HepG2 (cell line): Measurements from ENCODE around the gene CHKB. TPM values are rescaled to one million over a fixed set of nuclear protein-coding genes. Genes with fewer than 3 reads are reported as not detected.

ENCODE experiments used
- AHR ChIP-seq: IDR thresholded peaks from 2 replicates; pipeline ENCODE4 v1.6.1; 2018; ENCODE audit warnings: missing genetic modification reagents, missing compliant biosample characterization
- CAMTA2 ChIP-seq: sonication (generic); formaldehyde crosslinking; IDR thresholded peaks from 2 replicates; pipeline ENCODE4 v1.4.0; 2020; ENCODE audit warnings: mild to moderate bottlenecking, missing genetic modification reagents, borderline replicate concordance
- CHCHD3 ChIP-seq: sonication (generic); formaldehyde crosslinking; IDR thresholded peaks from 2 replicates; pipeline ENCODE4 v1.8.0; 2022; ENCODE audit warnings: mild to moderate bottlenecking, missing genetic modification reagents, moderate library complexity
- CHD4 ChIP-seq: fragments of 200-600 bp; sonication (generic); IDR thresholded peaks from 2 replicates; pipeline ENCODE4 v1.7.0; 2017; ENCODE audit warnings: mild to moderate bottlenecking, low read length, borderline replicate concordance
- EEA1 ChIP-seq: sonication (generic); formaldehyde crosslinking; IDR thresholded peaks from 2 replicates; pipeline ENCODE4 v1.5.1; 2020; ENCODE audit warnings: mild to moderate bottlenecking, missing genetic modification reagents, borderline replicate concordance
- HIVEP1 ChIP-seq: sonication (generic); formaldehyde crosslinking; IDR thresholded peaks from 2 replicates; pipeline ENCODE4 v1.4.0; 2020; ENCODE audit warnings: mild to moderate bottlenecking, missing genetic modification reagents
- MED8 ChIP-seq: sonication (generic); formaldehyde crosslinking; IDR thresholded peaks from 2 replicates; pipeline ENCODE4 v1.8.1; 2023; ENCODE audit warnings: mild to moderate bottlenecking, missing genetic modification reagents; ENCODE audit not compliant: insufficient replicate concordance
- MTA1 ChIP-seq: sonication (generic); formaldehyde crosslinking; IDR thresholded peaks from 2 replicates; pipeline ENCODE4 v1.4.0; 2020; ENCODE audit warnings: missing genetic modification reagents, mild to moderate bottlenecking, borderline replicate concordance
- NR2C2 ChIP-seq: sonication (generic); formaldehyde crosslinking; IDR thresholded peaks from 2 replicates; pipeline ENCODE4 v1.4.0; 2020; ENCODE audit warnings: missing genetic modification reagents, mild to moderate bottlenecking, moderate library complexity, borderline replicate concordance
- RFXAP ChIP-seq: sonication (generic); formaldehyde crosslinking; IDR thresholded peaks from 2 replicates; pipeline ENCODE4 v1.4.0; 2020; ENCODE audit warnings: missing genetic modification reagents, borderline replicate concordance
- SKI ChIP-seq: fragments of 450-650 bp; IDR thresholded peaks from one replicate; pipeline ENCODE4 v1.6.1; 2018; ENCODE audit warnings: mild to moderate bottlenecking; ENCODE audit not compliant: partially characterized antibody
- SMARCC2 ChIP-seq: fragments of 450-650 bp; IDR thresholded peaks from 2 replicates; pipeline ENCODE4 v1.6.1; 2017; ENCODE audit warnings: antibody characterized with exemption, mild to moderate bottlenecking
- SNAPC5 ChIP-seq: sonication (generic); formaldehyde crosslinking; IDR thresholded peaks from 2 replicates; pipeline ENCODE4 v1.8.1; 2023; ENCODE audit warnings: mild to moderate bottlenecking, missing genetic modification reagents, borderline replicate concordance
- TARDBP ChIP-seq: sonication (generic); formaldehyde crosslinking; IDR thresholded peaks from 2 replicates; pipeline ENCODE4 v1.8.0; 2022; ENCODE audit warnings: mild to moderate bottlenecking, missing genetic modification reagents
- YEATS4 ChIP-seq: sonication (generic); formaldehyde crosslinking; IDR thresholded peaks from 2 replicates; pipeline ENCODE4 v1.4.0; 2020; ENCODE audit warnings: missing genetic modification reagents, borderline replicate concordance
- ZBTB25 ChIP-seq: IDR thresholded peaks from 2 replicates; pipeline ENCODE4 v1.6.1; 2018; ENCODE audit warnings: missing genetic modification reagents
- ZBTB4 ChIP-seq: sonication (generic); formaldehyde crosslinking; IDR thresholded peaks from 2 replicates; pipeline ENCODE4 v1.4.0; 2020; ENCODE audit warnings: missing genetic modification reagents, mild to moderate bottlenecking, borderline replicate concordance
- ZNF101 ChIP-seq: sonication (generic); formaldehyde crosslinking; IDR thresholded peaks from 2 replicates; pipeline ENCODE4 v1.4.0; 2020; ENCODE audit warnings: mild to moderate bottlenecking, low read depth, missing genetic modification reagents, borderline replicate concordance
- ZNF180 ChIP-seq: sonication (generic); formaldehyde crosslinking; IDR thresholded peaks from 2 replicates; pipeline ENCODE4 v1.4.0; 2020; ENCODE audit warnings: low read depth, missing genetic modification reagents, borderline replicate concordance
- ZNF225 ChIP-seq: sonication (generic); formaldehyde crosslinking; IDR thresholded peaks from 2 replicates; pipeline ENCODE4 v1.4.0; 2020; ENCODE audit warnings: mild to moderate bottlenecking, missing genetic modification reagents
- ZNF737 ChIP-seq: sonication (generic); formaldehyde crosslinking; IDR thresholded peaks from 2 replicates; pipeline ENCODE4 v1.5.0; 2020; ENCODE audit warnings: missing genetic modification reagents, mild to moderate bottlenecking, borderline replicate concordance
- ZNF761 ChIP-seq: sonication (generic); formaldehyde crosslinking; conservative IDR thresholded peaks from 2 replicates; pipeline ENCODE4 v1.4.0; 2020; ENCODE audit warnings: mild to moderate bottlenecking, missing genetic modification reagents
- polyA plus RNA-seq, 8 experiments: library from polyadenylated mRNA; depleted of rRNA in 3 of 8; stranded (reverse) in 7 of 8; unstranded in 1 of 8; fragments of >200 nt; fragmentation: Illumina TruSeq in 4 of 8; extraction: Trizol in 4 of 8; gene quantifications; 2 replicates each; pipeline versions ENCODE4 v1.2.1 to v1.2.3, GENCODE V29; 2011 to 2016; ENCODE audit warnings: low read depth in 4 of 8, missing spikeins in 1 of 8, mixed read lengths in 1 of 8; ENCODE audit not compliant: insufficient read depth in 1 of 8
- total RNA-seq, 5 experiments: library from RNA; depleted of rRNA; stranded (reverse); fragments of >200 nt; fragmentation: Illumina TruSeq; extraction: Trizol; gene quantifications; 2 replicates each; pipeline ENCODE4 v1.2.3, GENCODE V29; 2016; ENCODE audit warnings: low read depth in 1 of 5
- TF ChIP-seq, protein P1 (sequence below): IDR thresholded peaks from 2 replicates; pipeline ENCODE4 v1.6.1; 2016; ENCODE audit warnings: missing compliant biosample characterization, missing genetic modification reagents, borderline replicate concordance
- TF ChIP-seq, protein P2 (sequence below): sonication (generic); formaldehyde crosslinking; IDR thresholded peaks from 2 replicates; pipeline ENCODE4 v1.4.0; 2020; ENCODE audit warnings: mild to moderate bottlenecking, missing genetic modification reagents

Gene CHKB
- total and polyA plus RNA-seq, 2 of the 13 experiments (the other 11 are each of a cell fraction or from before 2014, with no cell fraction given): 24.5 to 42.7 TPM

GRCh38 chr22:50613291-50613981 is 30.8 kb upstream of the CHKB start (continued):
- TF ChIP-seq, protein P1, sequence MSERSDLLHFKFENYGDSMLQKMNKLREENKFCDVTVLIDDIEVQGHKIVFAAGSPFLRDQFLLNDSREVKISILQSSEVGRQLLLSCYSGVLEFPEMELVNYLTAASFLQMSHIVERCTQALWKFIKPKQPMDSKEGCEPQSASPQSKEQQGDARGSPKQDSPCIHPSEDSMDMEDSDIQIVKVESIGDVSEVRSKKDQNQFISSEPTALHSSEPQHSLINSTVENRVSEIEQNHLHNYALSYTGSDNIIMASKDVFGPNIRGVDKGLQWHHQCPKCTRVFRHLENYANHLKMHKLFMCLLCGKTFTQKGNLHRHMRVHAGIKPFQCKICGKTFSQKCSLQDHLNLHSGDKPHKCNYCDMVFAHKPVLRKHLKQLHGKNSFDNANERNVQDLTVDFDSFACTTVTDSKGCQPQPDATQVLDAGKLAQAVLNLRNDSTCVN: no peak
- TF ChIP-seq ZBTB25 (CRISPR knock-in tag) (no peak), RFXAP (CRISPR knock-in tag) (no peak), EEA1 (no peak), ZNF101 (CRISPR knock-in tag) (no peak), NR2C2 (CRISPR knock-in tag) (peak; percentile 31; the same call in 1 of the 2 replicates), MTA1 (0 out of 2 replicates have a peak, but pooled peaks have one; percentile 43), CHCHD3 (CRISPR knock-in tag) (no peak), ZNF737 (CRISPR knock-in tag) (no peak), SKI (no peak), ZNF225 (CRISPR knock-in tag) (no peak), ZBTB4 (no peak), SMARCC2 (no peak), CHD4 (no peak), MED8 (no peak), ZNF761 (no peak), CAMTA2 (no peak), AHR (no peak), SNAPC5 (CRISPR knock-in tag) (no peak), HIVEP1 (CRISPR knock-in tag) (no peak), ZNF180 (CRISPR knock-in tag) (no peak), TARDBP (no peak), YEATS4 (CRISPR knock-in tag) (no peak)
- TF ChIP-seq, protein P2, sequence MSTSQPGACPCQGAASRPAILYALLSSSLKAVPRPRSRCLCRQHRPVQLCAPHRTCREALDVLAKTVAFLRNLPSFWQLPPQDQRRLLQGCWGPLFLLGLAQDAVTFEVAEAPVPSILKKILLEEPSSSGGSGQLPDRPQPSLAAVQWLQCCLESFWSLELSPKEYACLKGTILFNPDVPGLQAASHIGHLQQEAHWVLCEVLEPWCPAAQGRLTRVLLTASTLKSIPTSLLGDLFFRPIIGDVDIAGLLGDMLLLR (CRISPR knock-in tag): no peak
